Muscle of back (tissue), 11 donors: ENCODE data around the gene SETD6. TPM values are rescaled to one million over a fixed set of nuclear protein-coding genes. Genes with fewer than 3 reads are reported as not detected.
"Not testable (repeated sequence)": the region's sequence is repeated elsewhere in the genome, so short reads cannot be mapped to it uniquely, and the experiment has no call there.

Source experiments
- DNase-seq, 3 donors: peaks; one replicate each; pipeline versions ENCODE4 v3.0.0 to v3.0.0-alpha.2; 2013
- polyA plus RNA-seq, 10 donors: library from polyadenylated mRNA; unstranded; fragments of 120-200 nt; gene quantifications; one replicate each; pipeline ENCODE4 v1.2.1, GENCODE V29; 2013; ENCODE audit not compliant: insufficient read length in 10 of 10

The SETD6 gene
- polyA plus RNA-seq, 10 donors = 10.2 to 23.7 (median 14.0) TPM

GRCh38 chr16:58536278-58536677 lies 21.0 kb downstream of the SETD6 start:
- no peak for DNase-seq

GRCh38 chr16:58537124-58537906 lies 22.0 kb downstream of the SETD6 start:
- DNase-seq = no peak

GRCh38 chr16:58541711-58542110 lies 26.4 kb downstream of the SETD6 start:
- no peak for DNase-seq

GRCh38 chr16:58542291-58542690 lies 27.0 kb downstream of the SETD6 start:
- no peak for DNase-seq

GRCh38 chr16:58543685-58544084 lies 28.4 kb downstream of the SETD6 start:
- DNase-seq = no peak

GRCh38 chr16:58548378-58548777 lies 33.1 kb downstream of the SETD6 start:
- no peak for DNase-seq

- peak in 2 of 3 donors; percentile 24 to 29 for DNase-seq
These were observed 36.2 kb downstream of the SETD6 start for GRCh38 chr16:58551496-58551895.

- no peak for DNase-seq
These were observed 41.4 kb downstream of the SETD6 start for GRCh38 chr16:58556678-58557077.

- peak in 1 of 3 donors; percentile 15 for DNase-seq
These were observed 47.9 kb downstream of the SETD6 start for GRCh38 chr16:58563235-58563634.

GRCh38 chr16:58563775-58564174 lies 48.5 kb downstream of the SETD6 start:
- DNase-seq = no peak

GRCh38 chr16:58565697-58566096 lies 50.4 kb downstream of the SETD6 start:
- DNase-seq = not testable (repeated sequence)

Other genes with a start within 250 kb of the SETD6 start
- gene PRSS54, start 220.5 kb upstream of the SETD6 start, polyA plus RNA-seq = not detected
- gene GINS3, start 123.0 kb upstream of the SETD6 start, polyA plus RNA-seq = 10 to 100 TPM in 1 of 10 donors, 1 to 10 TPM in 9; 7.2 to 13.5 (median 8.5) TPM
- gene NDRG4, start 15.4 kb upstream of the SETD6 start, polyA plus RNA-seq = 10 to 100 TPM in 6 of 10 donors, 1 to 10 TPM in 4; 8.8 to 21.0 (median 11.6) TPM
- gene CNOT1, start 114.3 kb downstream of the SETD6 start, polyA plus RNA-seq = 100 to 1,000 TPM in 2 of 10 donors, 10 to 100 TPM in 8; 77.5 to 111 (median 90.8) TPM
- 1 to 10 TPM; 5.6 to 9.1 (median 6.8) TPM for gene SLC38A7, start 169.3 kb downstream of the SETD6 start, polyA plus RNA-seq
- 10 to 100 TPM; 49.0 to 64.0 (median 53.3) TPM for gene GOT2, start 218.8 kb downstream of the SETD6 start, polyA plus RNA-seq